HG02885 (cell line): Measurements from ENCODE around the gene YDJC.
"Not testable (repeated sequence)": the region's sequence is repeated elsewhere in the genome, so short reads cannot be mapped to it uniquely, and the experiment has no call there.

ENCODE experiments used
- ATAC-seq: cut with Tn5 transposase; IDR thresholded peaks from one replicate; pipeline ENCODE4 v1.9.1; 2021; ENCODE audit warnings: mild to moderate bottlenecking; ENCODE audit not compliant: unreplicated experiment, poor library complexity

YDJC gene

GRCh38 chr22:21633481-21633880, 3.7 kb upstream of the YDJC start:
- no peak for ATAC-seq

- ATAC-seq: no peak
These were observed 3.1 kb upstream of the YDJC start for GRCh38 chr22:21632931-21633330.

GRCh38 chr22:21632237-21632895, 2.5 kb upstream of the YDJC start, which contains the start of gene CCDC116:
TSS of gene CCDC116 (plus strand) at chr22:21632760. CDS start at chr22:21633182, 422 bp downstream.
- ATAC-seq: no peak

- no peak for ATAC-seq
These were observed 1.2 kb upstream of the YDJC start for GRCh38 chr22:21631025-21631424.

GRCh38 chr22:21628386-21629254, 1.2 kb downstream of the YDJC start:
- ATAC-seq: peak; percentile 26

GRCh38 chr22:21626735-21627469, 2.9 kb downstream of the YDJC start:
- no peak for ATAC-seq

- ATAC-seq: no peak
These were observed 3.6 kb downstream of the YDJC start for GRCh38 chr22:21626073-21626734.

GRCh38 chr22:21624880-21625791, 4.7 kb downstream of the YDJC start:
- no peak for ATAC-seq

GRCh38 chr22:21624120-21624879, 5.5 kb downstream of the YDJC start:
- ATAC-seq: no peak

- ATAC-seq: no peak
These were observed 6.2 kb downstream of the YDJC start for GRCh38 chr22:21623648-21623970.

- no peak for ATAC-seq
These were observed 6.7 kb downstream of the YDJC start for GRCh38 chr22:21622919-21623647.

GRCh38 chr22:21622011-21622918, 7.6 kb downstream of the YDJC start:
- no peak for ATAC-seq

- ATAC-seq: no peak
These were observed 8.8 kb downstream of the YDJC start for GRCh38 chr22:21621025-21621424.

GRCh38 chr22:21617337-21617736, 12.5 kb downstream of the YDJC start:
- ATAC-seq: not testable (repeated sequence)

- ATAC-seq: no peak
These were observed 14.1 kb downstream of the YDJC start for GRCh38 chr22:21615731-21616130.

- no peak for ATAC-seq
These were observed 16.1 kb downstream of the YDJC start for GRCh38 chr22:21613553-21614233.

- ATAC-seq: no peak
These were observed 17.0 kb downstream of the YDJC start for GRCh38 chr22:21612858-21613257.
